HT-29 (cell line): ENCODE measurements around the gene ACBD5. TPM values are rescaled to one million over a fixed set of nuclear protein-coding genes. Genes with fewer than 3 reads are reported as not detected.

Experiments used
- DNase-seq: peaks from one replicate; pipeline ENCODE4 v3.0.0-alpha.2; 2015; ENCODE audit warnings: low spot score
- small RNA-seq: library from RNA; depleted of rRNA; stranded (forward); fragments of <200 nt; gene quantifications from one replicate; pipeline ENCODE3, GENCODE V24; 2014
- total RNA-seq: library from RNA; depleted of rRNA; stranded (reverse); fragments of >200 nt; shearing (Covaris generic); gene quantifications from 2 replicates; pipeline ENCODE4 v1.2.3, GENCODE V29; 2014; rRNA removed

Gene ACBD5
- total RNA-seq, 1 experiment from 2014 or later, result 13.5 TPM

- peak; percentile 51 for DNase-seq
Measured at GRCh38 chr10:27153845-27154193, 86.8 kb downstream of the ACBD5 start.

- DNase-seq, result no peak
Measured at GRCh38 chr10:27153329-27153728, 87.3 kb downstream of the ACBD5 start.

GRCh38 chr10:27152687-27153086, 87.9 kb downstream of the ACBD5 start:
- no peak for DNase-seq

- DNase-seq, result no peak
Measured at GRCh38 chr10:27150261-27150660, 90.3 kb downstream of the ACBD5 start.

- DNase-seq, result no peak
Measured at GRCh38 chr10:27147701-27148100, 92.9 kb downstream of the ACBD5 start.

- DNase-seq, result no peak
Measured at GRCh38 chr10:27145937-27146336, 94.7 kb downstream of the ACBD5 start.

Small RNAs within 50 kb of the gene (small RNA-seq; reads per million reads assigned to genes)
- 22.9 reads per million, percentile 92 among the genes with 10 or more reads in this experiment for gene RNU2-24P
- not detected for gene RNU7-12P

Other genes with a start within 250 kb of the ACBD5 start
- gene ANKRD26, start 140.3 kb downstream of the ACBD5 start, total RNA-seq, result 1.8 and 2.4 TPM in 2 replicates
- 55.2 and 72.3 TPM in 2 replicates for gene YME1L1, start 86.4 kb downstream of the ACBD5 start, total RNA-seq
- 16.3 and 17.3 TPM in 2 replicates for gene MASTL, start 85.4 kb downstream of the ACBD5 start, total RNA-seq